NCI-H748 treated with DMSO at 0.1 percent for 48 hours (cell line): ENCODE measurements around the gene NOTCH2NLA.
"Not testable (repeated sequence)": the region's sequence is repeated elsewhere in the genome, so short reads cannot be mapped to it uniquely, and the experiment has no call there.

ENCODE experiments used
- DNase-seq: peaks from one replicate; lab custom pipeline; 2025; lab: John Stamatoyannopoulos, UW

The NOTCH2NLA gene

DNA sequence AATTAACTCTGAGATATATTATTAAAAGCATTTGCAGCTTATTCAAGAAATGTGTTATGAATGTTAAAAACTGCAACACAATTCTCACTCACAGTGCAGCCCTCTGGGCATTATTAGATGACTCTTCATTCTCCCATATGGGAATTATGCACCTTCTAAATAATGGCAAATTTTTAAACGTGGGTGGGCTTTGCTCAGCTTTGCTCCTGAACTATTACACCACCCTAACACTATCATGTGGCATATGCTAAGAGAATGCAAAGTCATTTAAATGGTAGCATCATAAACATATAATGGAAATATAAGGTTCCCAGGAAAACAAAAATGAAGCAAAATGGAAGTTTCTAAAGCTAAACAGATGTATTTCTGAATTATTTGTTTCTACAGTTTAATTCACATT is 61.5 kb downstream of the NOTCH2NLA start:
- DNase-seq = not testable (repeated sequence)

- DNase-seq = not testable (repeated sequence)
Measured at GRCh38 chr1:146144465-146144864, 84.4 kb downstream of the NOTCH2NLA start, which contains the start of gene NBPF10. Gene NBPF10, minus strand, starts transcription at chr1:146144804. Its CDS starts 35 bp downstream, at chr1:146144769.
